ENCODE results near the gene NAALADL2. TPM values are rescaled to one million over a fixed set of nuclear protein-coding genes. Genes with fewer than 3 reads are reported as not detected.

Gene NAALADL2
- total and polyA plus RNA-seq, 2 donors (not counting 1 experiment from before 2014, with no cell fraction given), result 8.8 to 11.6 TPM

- no peaks in the 10 kb centered on the region for H3K36me3 ChIP-seq (ENCODE audit: control insufficient read depth, insufficient read depth, low read length)
- H3K9ac ChIP-seq (ENCODE audit: insufficient read depth, low read length), result no peak overlapping the region
- no peak overlapping the region for H3K27ac ChIP-seq (ENCODE audit: insufficient read depth, low read length)
- no peak overlapping the region for H3K4me3 ChIP-seq (replicated peaks in 1 of 4; ENCODE audit: control extremely low read depth in 1 of 4, insufficient read depth in 1 of 4, low read depth in 3 of 4, low read length in 4 of 4)
- no peaks in the 10 kb centered on the region for H3K27me3 ChIP-seq (ENCODE audit: control insufficient read depth, insufficient read depth, low read length)
- TF ChIP-seq, protein P1, sequence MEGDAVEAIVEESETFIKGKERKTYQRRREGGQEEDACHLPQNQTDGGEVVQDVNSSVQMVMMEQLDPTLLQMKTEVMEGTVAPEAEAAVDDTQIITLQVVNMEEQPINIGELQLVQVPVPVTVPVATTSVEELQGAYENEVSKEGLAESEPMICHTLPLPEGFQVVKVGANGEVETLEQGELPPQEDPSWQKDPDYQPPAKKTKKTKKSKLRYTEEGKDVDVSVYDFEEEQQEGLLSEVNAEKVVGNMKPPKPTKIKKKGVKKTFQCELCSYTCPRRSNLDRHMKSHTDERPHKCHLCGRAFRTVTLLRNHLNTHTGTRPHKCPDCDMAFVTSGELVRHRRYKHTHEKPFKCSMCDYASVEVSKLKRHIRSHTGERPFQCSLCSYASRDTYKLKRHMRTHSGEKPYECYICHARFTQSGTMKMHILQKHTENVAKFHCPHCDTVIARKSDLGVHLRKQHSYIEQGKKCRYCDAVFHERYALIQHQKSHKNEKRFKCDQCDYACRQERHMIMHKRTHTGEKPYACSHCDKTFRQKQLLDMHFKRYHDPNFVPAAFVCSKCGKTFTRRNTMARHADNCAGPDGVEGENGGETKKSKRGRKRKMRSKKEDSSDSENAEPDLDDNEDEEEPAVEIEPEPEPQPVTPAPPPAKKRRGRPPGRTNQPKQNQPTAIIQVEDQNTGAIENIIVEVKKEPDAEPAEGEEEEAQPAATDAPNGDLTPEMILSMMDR (conservative IDR thresholded peaks at IDR 0.05 in 1 of 2, IDR thresholded peaks at IDR 0.05 in 1 of 2; ENCODE audit: low read depth in 1 of 2, low read length in 2 of 2), result no peak
- TF ChIP-seq EZH2 (IDR thresholded peaks at IDR 0.05; ENCODE audit: low read length, missing control alignments), result no peak
- H3K4me2 ChIP-seq (ENCODE audit: extremely low read depth, insufficient read depth, low read length), result no peak overlapping the region
- no peak overlapping the region for H2AFZ ChIP-seq (ENCODE audit: low read length)
- H3K9me3 ChIP-seq (ENCODE audit: control insufficient read depth, insufficient read depth, low read depth, low read length), result no peaks in the 10 kb centered on the region
- no peaks in the 10 kb centered on the region for H4K20me1 ChIP-seq (ENCODE audit: control insufficient read depth, extremely low read depth, insufficient read depth, low read length)
- peak; percentile 79 to 81 for DNase-seq (ENCODE audit: low read depth in 2 of 2)
- no peaks in the 10 kb centered on the region for H3K79me2 ChIP-seq (ENCODE audit: control insufficient read depth, insufficient read depth, low read length)
- H3K4me1 ChIP-seq (ENCODE audit: control insufficient read depth, extremely low read depth, insufficient read depth, low read length), result no peaks in the 10 kb centered on the region
Observed at GRCh38 chr3:175585898-175586297, 726.8 kb downstream of the NAALADL2 start.

- no peak overlapping the region for H3K27ac ChIP-seq (ENCODE audit: insufficient read depth, low read length)
- TF ChIP-seq, protein P1 (conservative IDR thresholded peaks at IDR 0.05 in 1 of 2, IDR thresholded peaks at IDR 0.05 in 1 of 2; ENCODE audit: low read depth in 1 of 2, low read length in 2 of 2), result no peak
- TF ChIP-seq EZH2 (IDR thresholded peaks at IDR 0.05; ENCODE audit: low read length, missing control alignments), result no peak
- H3K27me3 ChIP-seq (ENCODE audit: control insufficient read depth, insufficient read depth, low read length), result no peaks in the 10 kb centered on the region
- no peaks in the 10 kb centered on the region for H3K36me3 ChIP-seq (ENCODE audit: control insufficient read depth, insufficient read depth, low read length)
- no peak overlapping the region for H2AFZ ChIP-seq (ENCODE audit: low read length)
- DNase-seq (ENCODE audit: low read depth in 2 of 2), result peak in 1 of 2 donors; percentile 30
- no peak overlapping the region for H3K9ac ChIP-seq (ENCODE audit: insufficient read depth, low read length)
- no peak overlapping the region for H3K4me3 ChIP-seq (replicated peaks in 1 of 4; ENCODE audit: control extremely low read depth in 1 of 4, insufficient read depth in 1 of 4, low read depth in 3 of 4, low read length in 4 of 4)
- H3K79me2 ChIP-seq (ENCODE audit: control insufficient read depth, insufficient read depth, low read length), result no peaks in the 10 kb centered on the region
- H3K4me2 ChIP-seq (ENCODE audit: extremely low read depth, insufficient read depth, low read length), result no peak overlapping the region
- no peaks in the 10 kb centered on the region for H4K20me1 ChIP-seq (ENCODE audit: control insufficient read depth, extremely low read depth, insufficient read depth, low read length)
- H3K4me1 ChIP-seq (ENCODE audit: control insufficient read depth, extremely low read depth, insufficient read depth, low read length), result no peaks in the 10 kb centered on the region
- no peaks in the 10 kb centered on the region for H3K9me3 ChIP-seq (ENCODE audit: control insufficient read depth, insufficient read depth, low read depth, low read length)
Observed at GRCh38 chr3:175590745-175591144, 731.6 kb downstream of the NAALADL2 start.

DNA sequence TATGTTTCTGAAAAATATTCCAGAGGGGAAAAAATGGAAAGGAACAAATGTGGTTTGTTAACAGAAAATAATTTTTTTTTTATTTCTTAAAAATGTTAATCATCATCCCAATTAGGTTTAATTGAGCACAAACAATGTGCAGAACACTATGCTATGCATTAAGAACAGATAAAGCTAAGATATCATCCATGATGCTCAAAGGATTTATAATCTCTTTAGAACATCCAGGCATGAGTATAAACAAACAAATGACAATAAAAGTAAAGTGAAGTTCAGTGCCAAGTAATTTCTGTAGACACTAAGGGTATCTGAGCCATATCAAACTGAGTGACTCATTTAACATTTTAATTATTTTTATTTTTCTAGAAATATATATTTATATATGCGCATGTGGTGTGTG is 732.2 kb downstream of the NAALADL2 start:
- Histone ChIP-seq H3K36me3 (ENCODE audit: control insufficient read depth, insufficient read depth, low read length) (no peaks in the 10 kb centered on the region), H4K20me1 (ENCODE audit: control insufficient read depth, extremely low read depth, insufficient read depth, low read length) (no peaks in the 10 kb centered on the region), H3K27ac (ENCODE audit: insufficient read depth, low read length) (no peak overlapping the region), H3K4me2 (ENCODE audit: extremely low read depth, insufficient read depth, low read length) (no peak overlapping the region), H3K9me3 (ENCODE audit: control insufficient read depth, insufficient read depth, low read depth, low read length) (no peaks in the 10 kb centered on the region), H3K9ac (ENCODE audit: insufficient read depth, low read length) (no peak overlapping the region), H3K27me3 (ENCODE audit: control insufficient read depth, insufficient read depth, low read length) (no peaks in the 10 kb centered on the region), H3K4me3 (replicated peaks in 1 of 4; ENCODE audit: control extremely low read depth in 1 of 4, insufficient read depth in 1 of 4, low read depth in 3 of 4, low read length in 4 of 4) (no peak overlapping the region), H3K79me2 (ENCODE audit: control insufficient read depth, insufficient read depth, low read length) (no peaks in the 10 kb centered on the region), H2AFZ (ENCODE audit: low read length) (no peak overlapping the region), H3K4me1 (ENCODE audit: control insufficient read depth, extremely low read depth, insufficient read depth, low read length) (no peaks in the 10 kb centered on the region)
- TF ChIP-seq, protein P1 (conservative IDR thresholded peaks at IDR 0.05 in 1 of 2, IDR thresholded peaks at IDR 0.05 in 1 of 2; ENCODE audit: low read depth in 1 of 2, low read length in 2 of 2), result no peak
- DNase-seq (ENCODE audit: low read depth in 2 of 2), result no peak
